NCI-H510A treated with DMSO at 0.1 percent for 48 hours (cell line): ENCODE data around the gene EZH1.
A peak's percentile ranks its signal among the peaks of the same experiment; 100 is the strongest.
"Not testable (repeated sequence)": the region's sequence is repeated elsewhere in the genome, so short reads cannot be mapped to it uniquely, and the experiment has no call there.

Experiments
- DNase-seq: peaks from one replicate; lab custom pipeline; 2025; lab: John Stamatoyannopoulos, UW

The EZH1 gene

GRCh38 chr17:42772945-42773289, 28.1 kb upstream of the EZH1 start:
- no peak for DNase-seq

DNA sequence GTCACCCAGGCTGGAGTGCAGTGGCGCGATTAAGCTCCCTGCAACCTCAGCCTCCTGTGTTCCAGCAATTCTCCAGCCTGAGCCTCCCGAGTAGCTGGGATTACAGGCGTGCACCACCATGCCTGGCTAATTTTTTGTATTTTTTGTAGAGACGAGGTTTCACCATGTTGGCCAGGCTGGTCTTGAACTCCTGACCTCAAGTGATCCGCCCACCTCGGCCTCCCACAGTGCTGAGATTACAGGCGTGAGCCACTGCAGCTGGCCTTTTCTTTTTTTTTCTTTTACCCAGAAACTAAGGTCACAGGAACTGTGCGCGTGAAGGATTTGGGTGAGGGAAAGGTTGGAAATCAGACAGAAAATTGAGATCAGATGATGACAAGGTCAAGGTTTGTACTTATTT, 25.1 kb upstream of the EZH1 start:
- not testable (repeated sequence) for DNase-seq

GRCh38 chr17:42768006-42768405, 23.2 kb upstream of the EZH1 start:
- DNase-seq: not testable (repeated sequence)

DNA sequence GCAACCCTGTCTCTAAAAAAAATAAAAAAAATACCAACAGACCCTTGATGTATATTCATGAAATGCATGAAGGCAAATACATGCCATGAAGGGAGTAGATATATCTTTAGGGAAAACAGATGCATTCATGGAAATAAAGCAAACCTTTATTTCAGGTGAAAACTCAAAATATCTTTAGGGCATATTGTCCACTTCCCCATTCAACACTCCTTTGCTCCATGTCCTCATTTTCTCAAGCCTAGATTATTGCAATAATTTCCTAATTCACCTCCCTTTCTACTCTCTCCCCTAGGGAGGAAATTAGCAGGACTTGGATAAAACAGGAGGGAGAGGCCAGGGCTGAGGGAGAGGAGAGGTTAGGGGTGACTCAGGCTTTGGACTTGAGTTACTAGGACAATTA, 22.7 kb upstream of the EZH1 start:
- no peak for DNase-seq

DNA sequence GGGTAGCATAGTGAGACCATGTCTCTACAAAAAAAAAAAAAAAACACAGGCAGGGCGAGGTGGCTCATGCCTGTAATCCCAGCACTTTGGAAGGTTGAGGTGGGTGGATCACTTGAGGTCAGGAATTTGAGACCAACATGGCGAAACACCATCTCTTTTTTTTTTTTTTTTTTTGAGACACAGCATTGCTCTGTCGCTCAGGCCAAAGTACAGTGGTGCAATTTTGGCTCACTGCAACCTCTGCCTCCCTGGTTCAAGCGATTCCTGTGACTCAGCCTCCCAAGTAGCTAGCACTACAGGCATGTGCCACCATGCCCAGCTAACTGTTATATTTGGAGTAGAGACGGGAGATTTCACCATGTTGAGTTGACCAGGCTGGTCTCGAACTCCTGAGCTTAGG, 21.3 kb upstream of the EZH1 start:
- DNase-seq: no peak

- DNase-seq: no peak
Measured at GRCh38 chr17:42761638-42762037, 16.8 kb upstream of the EZH1 start.

DNA sequence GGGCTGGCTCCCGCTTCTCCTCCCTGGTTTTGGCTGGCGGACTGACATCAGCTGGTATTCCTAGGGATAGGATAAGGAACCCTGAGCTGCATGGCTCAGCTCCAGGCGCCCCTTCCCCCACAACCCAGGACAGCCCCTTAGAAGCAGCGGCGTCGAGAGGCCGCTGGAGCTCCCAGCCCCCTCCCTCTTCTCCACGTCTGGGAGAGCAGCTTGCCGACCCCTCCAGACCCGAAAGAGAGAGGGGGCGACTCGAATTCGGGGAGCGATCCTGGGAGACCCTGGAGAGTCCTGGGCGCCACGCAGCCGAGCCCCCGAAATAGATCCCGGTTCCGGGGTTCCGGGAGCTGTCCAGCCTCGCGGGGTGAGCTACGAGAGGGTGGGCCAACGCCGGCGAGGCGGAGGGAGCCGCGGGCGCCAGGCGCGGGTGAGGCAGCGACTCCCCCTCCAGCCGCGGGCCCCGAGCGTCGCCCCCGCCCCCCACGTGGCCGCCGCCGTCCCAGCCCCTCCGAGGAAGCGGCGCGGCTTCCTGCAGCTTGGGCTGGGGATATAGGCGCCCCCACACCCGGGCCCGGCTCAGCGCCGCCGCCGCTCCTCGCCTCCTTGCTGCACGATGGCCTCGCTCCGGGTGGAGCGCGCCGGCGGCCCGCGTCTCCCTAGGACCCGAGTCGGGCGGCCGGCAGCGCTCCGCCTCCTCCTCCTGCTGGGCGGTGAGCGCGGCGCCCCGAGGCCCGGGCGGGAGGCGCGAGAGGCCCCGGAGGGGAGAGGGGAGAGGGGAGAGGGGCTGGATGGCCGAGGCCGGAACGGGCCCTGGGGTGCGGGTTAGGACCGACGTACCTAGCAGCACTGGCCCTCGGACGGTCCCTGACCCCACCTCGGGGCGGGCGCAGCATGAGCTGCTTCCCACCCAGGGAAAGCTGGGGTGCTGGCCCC, 16.1 kb upstream of the EZH1 start, which contains the start of gene RAMP2:
Gene RAMP2, plus strand, starts transcription at position 576 of the 930 bp plus-strand sequence. Its CDS starts 35 bp downstream, at position 611.
- DNase-seq: no peak

DNA sequence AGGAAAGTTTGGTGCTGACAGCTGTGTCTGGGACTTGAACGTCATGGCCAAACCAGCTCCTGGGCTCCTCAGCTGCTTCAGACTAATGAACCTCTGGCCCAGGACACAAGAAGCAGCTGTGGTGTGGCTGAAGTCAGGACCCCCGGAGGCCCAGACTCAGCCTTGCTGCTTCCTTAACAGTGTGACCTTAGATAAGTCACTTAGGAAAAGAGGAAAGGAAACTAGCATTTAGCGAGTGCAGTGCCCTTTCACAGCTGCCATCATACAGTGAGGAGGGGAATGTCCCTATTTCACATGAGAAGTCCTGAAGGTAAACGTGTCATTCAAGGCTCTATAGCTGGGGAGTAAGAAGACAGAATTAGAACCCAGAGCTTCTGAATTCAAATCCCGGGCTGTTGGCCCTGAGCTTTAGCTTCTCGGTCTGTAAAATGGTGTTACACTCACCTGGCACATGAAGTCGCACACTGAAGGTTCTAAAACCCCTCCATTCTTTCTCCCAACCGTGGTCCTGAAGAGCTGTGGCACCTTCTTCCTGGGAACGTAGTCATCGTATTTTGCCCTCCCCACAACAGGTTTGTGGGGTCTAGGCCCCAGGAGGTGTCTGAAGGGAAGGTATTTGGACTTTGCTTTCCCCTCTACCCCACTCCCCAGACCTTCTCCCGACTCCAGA, 15.3 kb upstream of the EZH1 start:
- no peak for DNase-seq

DNA sequence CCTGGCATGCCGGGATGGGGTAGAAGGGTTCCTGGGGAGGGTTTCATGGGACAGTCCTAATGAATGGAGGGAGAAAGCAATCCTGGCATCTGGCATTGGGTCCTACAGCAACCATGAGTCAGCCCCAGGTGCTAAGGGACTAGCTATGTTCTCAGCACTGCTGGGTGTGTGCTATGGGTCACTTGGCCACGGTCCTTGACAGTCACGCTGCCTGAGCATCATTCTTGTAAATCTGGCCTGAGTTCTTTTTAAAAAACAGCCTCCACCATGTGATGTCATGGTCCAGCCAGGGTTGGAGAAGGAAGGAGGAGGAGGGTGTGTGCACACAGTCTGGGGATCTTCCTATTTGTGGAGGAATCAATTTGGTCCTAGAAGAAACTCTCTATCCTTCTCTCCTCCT, 9.9 kb upstream of the EZH1 start:
- no peak for DNase-seq

DNA sequence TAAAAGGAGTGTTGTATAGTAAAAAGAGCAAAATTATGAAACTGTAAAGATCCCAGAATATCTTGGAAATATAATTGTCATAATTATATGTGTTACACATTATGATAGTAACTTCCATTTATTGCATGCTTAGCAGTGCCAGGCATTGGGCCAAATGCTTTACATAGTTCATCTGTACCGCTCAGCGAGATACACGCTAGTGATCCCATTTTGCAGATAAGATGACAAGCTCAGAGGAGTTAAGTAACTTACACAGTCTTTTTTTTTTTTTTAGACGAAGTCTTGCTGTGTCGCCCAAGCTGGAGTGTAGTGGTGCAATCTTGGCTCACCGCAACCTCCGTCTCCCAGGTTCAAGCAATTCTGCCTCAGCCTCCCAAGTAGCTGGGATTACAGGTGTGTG, 6.8 kb upstream of the EZH1 start:
- DNase-seq: no peak

GRCh38 chr17:42750739-42751344, 6.0 kb upstream of the EZH1 start:
- DNase-seq: no peak

GRCh38 chr17:42748908-42749798, 4.3 kb upstream of the EZH1 start:
- DNase-seq: no peak

DNA sequence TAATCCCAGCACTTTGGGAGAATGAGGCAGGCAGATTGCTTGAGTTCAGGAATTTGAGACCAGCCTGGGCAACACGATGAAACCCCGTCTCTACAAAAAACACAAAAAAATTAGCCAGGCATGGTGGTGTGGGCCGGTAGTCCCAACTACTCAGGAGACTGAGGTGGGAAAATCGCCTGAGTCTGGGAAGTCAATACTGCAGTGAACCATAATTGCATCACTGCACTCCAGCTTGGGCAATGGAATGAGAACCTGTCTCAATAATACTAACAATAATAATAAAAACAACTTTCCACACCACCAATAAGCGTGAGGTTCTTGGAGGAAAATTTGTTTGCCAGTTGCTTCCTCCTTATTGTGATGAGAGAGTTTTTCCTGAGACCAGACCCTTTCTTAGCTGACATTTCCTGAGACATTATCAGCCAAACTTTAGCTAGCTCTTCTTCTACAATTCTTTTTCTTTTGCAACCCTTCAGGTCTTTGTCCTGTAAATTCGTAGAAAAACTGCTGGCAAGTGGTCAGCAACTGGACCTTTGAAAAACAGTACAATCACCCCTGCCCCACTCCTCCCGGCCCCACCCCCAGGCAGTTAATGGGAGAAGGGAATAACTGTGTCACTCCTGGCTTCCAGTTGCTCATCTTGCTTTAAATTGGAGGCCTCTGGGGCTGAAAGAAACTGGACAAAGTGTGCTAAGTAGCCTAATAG, 3.5 kb upstream of the EZH1 start:
- no peak for DNase-seq

- peak; percentile 83 for DNase-seq
Measured at GRCh38 chr17:42744283-42744805, 496 bp downstream of the EZH1 start.

DNA sequence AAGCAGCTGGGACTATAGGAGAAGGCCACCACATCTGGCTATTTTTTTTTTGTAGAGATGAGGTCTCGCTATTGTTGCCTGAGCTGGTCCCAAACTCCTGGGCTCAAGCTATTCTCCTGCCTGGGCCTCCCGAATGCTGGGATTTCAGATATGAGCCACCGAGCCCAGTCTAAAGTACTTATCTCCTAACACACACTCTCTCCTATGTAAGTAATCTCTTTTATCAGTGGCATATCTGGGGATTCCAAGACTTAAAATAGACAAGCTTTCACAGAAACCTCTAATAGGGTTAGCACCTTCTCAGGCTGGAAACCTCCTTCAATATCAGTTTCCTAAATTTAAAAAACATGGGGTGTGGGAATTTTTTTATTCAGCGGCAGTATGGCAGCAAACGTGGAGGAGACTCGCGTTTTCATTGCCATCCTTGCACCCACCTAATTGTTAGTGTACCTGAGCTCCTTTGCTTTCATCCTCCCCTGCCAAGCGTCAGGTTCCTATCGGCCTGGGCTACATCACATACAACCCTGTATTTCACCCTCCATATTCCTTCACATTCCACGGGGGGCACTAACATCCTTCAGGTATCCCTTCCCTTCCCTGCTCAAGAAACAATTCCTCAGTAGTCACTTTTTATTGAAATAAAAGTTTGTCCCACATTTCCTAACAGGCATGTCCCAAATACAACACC, 1.1 kb downstream of the EZH1 start:
- peak; percentile 57 for DNase-seq

DNA sequence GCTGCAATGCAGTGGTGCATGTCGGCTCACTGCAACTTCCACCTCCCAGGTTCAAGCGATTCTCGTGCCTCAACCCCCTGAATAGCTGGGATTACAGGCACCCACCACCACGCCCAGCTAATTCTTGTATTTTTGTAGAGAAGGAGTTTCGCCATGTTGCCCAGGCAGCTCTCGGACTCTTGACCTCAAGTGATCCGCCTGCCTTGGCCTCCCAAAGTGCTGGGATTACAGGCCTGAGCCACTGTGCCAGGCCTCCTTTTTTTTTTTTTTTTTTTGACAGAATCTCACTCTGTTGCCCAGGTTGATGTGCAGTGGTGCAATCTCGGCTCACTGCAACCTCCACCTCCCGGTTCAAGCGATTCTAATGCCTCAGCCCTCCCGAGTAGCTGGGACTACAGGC, 1.9 kb downstream of the EZH1 start:
- DNase-seq: not testable (repeated sequence)

DNA sequence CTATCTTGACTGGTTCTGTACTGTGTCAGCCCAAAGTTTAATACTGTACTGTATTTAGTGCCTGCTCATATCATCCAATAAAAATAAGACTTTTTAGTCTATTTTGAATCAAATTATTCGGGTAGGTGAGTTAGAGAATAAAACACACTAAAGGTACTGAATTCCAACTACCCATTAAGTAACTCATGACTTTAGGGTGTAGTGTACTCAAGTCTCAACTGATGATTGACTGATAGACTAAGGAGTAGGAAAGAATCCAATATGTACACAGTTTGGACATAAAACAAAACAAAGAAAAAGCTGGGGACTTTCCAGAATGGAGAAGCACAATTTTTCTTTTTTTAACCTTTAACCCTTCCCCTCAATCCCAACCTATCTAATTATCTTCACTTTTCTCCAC, 4.1 kb downstream of the EZH1 start:
- no peak for DNase-seq

DNA sequence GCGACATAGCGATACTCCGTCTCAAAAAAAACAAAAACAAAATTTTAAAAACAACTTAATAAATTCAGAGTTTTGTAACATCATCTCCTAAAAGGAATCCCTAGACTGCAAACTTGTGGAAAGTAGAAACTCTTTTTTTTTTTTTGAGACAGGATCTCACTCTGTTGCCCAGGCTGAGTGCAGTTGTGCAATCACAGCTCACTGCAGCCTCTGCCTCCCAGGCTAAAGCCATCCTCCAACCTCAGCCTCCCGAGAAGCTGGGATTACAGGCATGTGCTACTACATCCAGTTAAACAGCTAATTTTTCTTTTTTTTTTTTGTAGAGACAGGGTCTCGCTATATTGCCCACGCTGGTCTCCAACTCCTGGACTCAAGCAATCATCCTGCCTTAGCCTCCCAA, 19.7 kb downstream of the EZH1 start:
- DNase-seq: no peak

DNA sequence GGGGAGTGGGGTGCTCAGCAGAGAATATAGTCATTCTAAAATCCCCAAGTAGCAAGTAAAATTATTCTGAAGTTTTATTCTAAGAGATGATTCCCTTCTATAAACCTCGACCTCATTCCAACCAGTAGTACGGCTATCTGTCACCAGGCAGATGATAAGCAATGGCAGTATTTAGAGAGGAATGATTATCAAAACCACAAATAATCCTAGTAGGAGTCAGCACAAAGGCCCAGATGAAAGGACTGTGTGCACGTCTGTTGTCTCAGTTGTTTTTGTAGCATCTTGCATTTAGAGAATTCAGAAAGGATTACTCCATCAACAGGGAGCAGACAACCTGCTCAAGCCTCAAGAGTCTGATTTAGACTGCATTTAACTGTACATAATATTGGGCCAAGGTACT, 21.2 kb downstream of the EZH1 start:
- DNase-seq: no peak

DNA sequence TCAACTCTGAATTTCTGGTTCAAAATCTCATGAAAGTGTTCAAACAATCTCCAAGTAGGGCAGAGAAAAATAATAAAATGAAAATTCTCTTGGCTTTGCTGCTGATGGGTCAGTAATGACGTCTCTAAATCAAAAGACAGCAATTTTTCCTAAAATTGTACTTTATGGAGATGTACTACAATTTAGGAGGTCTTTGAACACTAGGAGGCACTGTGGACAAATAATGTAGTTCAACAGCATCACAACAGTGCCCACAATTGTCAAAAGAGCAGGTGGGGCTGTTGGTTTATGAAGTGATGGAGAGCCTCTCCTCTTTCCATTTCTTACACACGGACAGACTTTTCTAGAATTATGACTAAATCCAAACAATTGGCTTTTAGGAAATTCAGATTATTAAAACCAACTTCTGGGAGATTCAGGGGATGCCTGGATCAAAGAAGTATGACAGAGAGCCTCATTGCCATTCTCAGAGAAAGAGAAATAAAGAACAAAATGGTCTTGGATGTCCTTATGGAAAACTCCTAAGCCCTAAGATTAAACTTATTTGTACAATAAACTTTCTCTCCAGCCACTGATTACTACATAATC, 23.8 kb downstream of the EZH1 start:
- peak; percentile 54 for DNase-seq
